Measurements from ENCODE around the gene BTN3A1.

DNA sequence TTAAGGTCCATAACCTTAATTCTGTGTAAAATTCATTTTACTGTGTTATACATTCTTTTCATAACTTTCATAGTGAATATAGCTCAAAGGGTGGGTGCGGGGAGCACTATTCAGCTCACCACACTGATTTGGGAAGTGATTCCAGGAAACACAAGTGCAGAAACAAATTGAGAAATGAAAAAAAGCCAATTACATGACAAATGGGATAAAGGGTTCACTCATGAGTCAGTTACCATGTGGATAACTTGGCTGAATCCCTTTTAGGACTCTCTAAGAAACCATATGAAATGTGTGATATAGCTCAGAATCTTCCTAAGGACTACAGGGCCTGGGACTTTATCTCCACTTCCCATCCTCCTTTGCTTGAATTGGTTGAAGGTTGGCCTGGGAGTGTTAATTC, 52.6 kb downstream of the BTN3A1 start:
- TF ChIP-seq POLR2AphosphoS5 (IDR thresholded peaks at IDR 0.05) (no peak), POLR2A (IDR thresholded peaks at IDR 0.05) (no peak), EP300 (IDR thresholded peaks at IDR 0.05) (no peak)
- TF ChIP-seq, protein P1, sequence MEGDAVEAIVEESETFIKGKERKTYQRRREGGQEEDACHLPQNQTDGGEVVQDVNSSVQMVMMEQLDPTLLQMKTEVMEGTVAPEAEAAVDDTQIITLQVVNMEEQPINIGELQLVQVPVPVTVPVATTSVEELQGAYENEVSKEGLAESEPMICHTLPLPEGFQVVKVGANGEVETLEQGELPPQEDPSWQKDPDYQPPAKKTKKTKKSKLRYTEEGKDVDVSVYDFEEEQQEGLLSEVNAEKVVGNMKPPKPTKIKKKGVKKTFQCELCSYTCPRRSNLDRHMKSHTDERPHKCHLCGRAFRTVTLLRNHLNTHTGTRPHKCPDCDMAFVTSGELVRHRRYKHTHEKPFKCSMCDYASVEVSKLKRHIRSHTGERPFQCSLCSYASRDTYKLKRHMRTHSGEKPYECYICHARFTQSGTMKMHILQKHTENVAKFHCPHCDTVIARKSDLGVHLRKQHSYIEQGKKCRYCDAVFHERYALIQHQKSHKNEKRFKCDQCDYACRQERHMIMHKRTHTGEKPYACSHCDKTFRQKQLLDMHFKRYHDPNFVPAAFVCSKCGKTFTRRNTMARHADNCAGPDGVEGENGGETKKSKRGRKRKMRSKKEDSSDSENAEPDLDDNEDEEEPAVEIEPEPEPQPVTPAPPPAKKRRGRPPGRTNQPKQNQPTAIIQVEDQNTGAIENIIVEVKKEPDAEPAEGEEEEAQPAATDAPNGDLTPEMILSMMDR (IDR thresholded peaks at IDR 0.05) = no peak

Data from stomach (tissue), 4 donors.